GM12878 (cell line): ENCODE results near the gene VARS2. TPM values are rescaled to one million over a fixed set of nuclear protein-coding genes. Genes with fewer than 3 reads are reported as not detected.

ENCODE experiments used
- ATAC-seq: fragments of 200-7000 bp; cut with Tn5 transposase; 3 replicates; pipeline ENCODE4 v1.9.1; 2020; ENCODE audit warnings: mild to moderate bottlenecking, moderate library complexity
- BruUV-seq: library from RNA; stranded (reverse); fragments of 400-500 nt; replicated peaks from 2 replicates; lab custom pipeline; 2021; lab: Mats Ljungman, UMichigan
- CTCF ChIA-PET: fragments of 300-600 bp; sonication (Branson Sonifier 250); formaldehyde crosslinking; extraction: SDS; loops from one replicate; lab custom pipeline; 2021; ENCODE audit warnings: inconsistent platforms; lab: Yijun Ruan, JAX
- POLR2A ChIA-PET: fragments of 350-600 bp; formaldehyde crosslinking; extraction: SDS; loops from one replicate; lab custom pipeline; 2021; ENCODE audit warnings: inconsistent platforms; lab: Charles Lee
- RAD21 ChIA-PET: fragments of 300-600 bp; sonication (Branson Sonifier 250); formaldehyde crosslinking; loops from one replicate; lab custom pipeline; 2023; ENCODE audit warnings: antibody characterized with exemption; ENCODE audit not compliant: unreplicated experiment; lab: Charles Lee
- SMC1A ChIA-PET: fragments of 300-600 bp; sonication (Branson Sonifier 250); formaldehyde crosslinking; loops from one replicate; lab custom pipeline; 2023; ENCODE audit not compliant: unreplicated experiment, uncharacterized antibody; lab: Charles Lee
- DNase-seq: peaks from one replicate; pipeline ENCODE4 v3.0.0-alpha.2; 2011; ENCODE audit warnings: low read depth, low spot score
- FAIRE-seq: peaks from 3 replicates; lab custom pipeline; 2011; peaks lifted over from hg19 to GRCh38; lab: Jason Lieb, UNC
- H2AFZ ChIP-seq: 2 replicates; pipeline ENCODE4 v1.6.0; 2011; ENCODE audit warnings: low read depth, low read length, control low read depth; ENCODE audit not compliant: control insufficient read depth
- H3K27ac ChIP-seq: 2 replicates; pipeline ENCODE4 v1.5.1; 2011; ENCODE audit warnings: control low read depth; ENCODE audit not compliant: control insufficient read depth, insufficient read depth
- H3K27me3 ChIP-seq, 2 experiments: replicated peaks in 1 of 2; 2 replicates each; pipeline versions ENCODE4 v1.6.0 to v1.6.1; 2011; ENCODE audit warnings: low read length in 1 of 2; ENCODE audit not compliant: control insufficient read depth in 2 of 2, insufficient read depth in 2 of 2
- H3K36me3 ChIP-seq, 2 experiments: 2 replicates each; pipeline ENCODE4 v1.5.1; 2011; ENCODE audit warnings: low read length in 1 of 2; ENCODE audit not compliant: control insufficient read depth in 2 of 2, insufficient read depth in 2 of 2
- H3K4me1 ChIP-seq: 2 replicates; pipeline ENCODE4 v1.6.1; 2011; ENCODE audit warnings: mild to moderate bottlenecking, low read length, moderate library complexity, mixed read lengths; ENCODE audit not compliant: control insufficient read depth, insufficient read depth
- H3K4me2 ChIP-seq: 2 replicates; pipeline ENCODE4 v1.6.0; 2011; ENCODE audit warnings: control low read depth; ENCODE audit not compliant: control insufficient read depth, insufficient read depth
- H3K4me3 ChIP-seq: fragments of 200-600 bp; sonication (generic); 2 replicates; pipeline ENCODE4 v1.5.1; 2016
- H3K79me2 ChIP-seq: 2 replicates; pipeline ENCODE4 v1.6.0; 2011; ENCODE audit warnings: low read length; ENCODE audit not compliant: control insufficient read depth, insufficient read depth
- H3K9ac ChIP-seq: 2 replicates; pipeline ENCODE4 v1.8.0; 2011; ENCODE audit warnings: low read length, control low read depth, mixed read lengths; ENCODE audit not compliant: control insufficient read depth, insufficient read depth
- H3K9me3 ChIP-seq: replicated peaks from 3 replicates; pipeline ENCODE4 v1.5.1; 2011; ENCODE audit warnings: mild to moderate bottlenecking, low read length; ENCODE audit not compliant: control insufficient read depth, insufficient read depth
- H4K20me1 ChIP-seq: 2 replicates; pipeline ENCODE4 v1.6.0; 2011; ENCODE audit not compliant: control insufficient read depth, insufficient read depth
- BCLAF1 ChIP-seq: fragments of 450-650 bp; IDR thresholded peaks from 2 replicates; pipeline ENCODE4 v1.6.1; 2017; ENCODE audit warnings: antibody characterized with exemption, mild to moderate bottlenecking, moderate library complexity
- EGR1 ChIP-seq, 2 experiments: IDR thresholded peaks; 1 replicate in 1 of 2; 2 replicates in 1 of 2; pipeline ENCODE4 v1.6.1; 2011 to 2012; ENCODE audit warnings: low read depth in 2 of 2, low read length in 2 of 2, borderline replicate concordance in 1 of 2, mild to moderate bottlenecking in 1 of 2, moderate library complexity in 1 of 2
- IKZF2 ChIP-seq, 2 experiments: fragments of 450-650 bp; IDR thresholded peaks; 2 replicates each; pipeline ENCODE4 v1.6.1; 2017; ENCODE audit warnings: mild to moderate bottlenecking in 2 of 2, moderate library complexity in 2 of 2
- MEF2A ChIP-seq: IDR thresholded peaks from 2 replicates; pipeline ENCODE4 v1.6.1; 2011; ENCODE audit warnings: low read depth, mild to moderate bottlenecking, low read length, moderate library complexity; ENCODE audit not compliant: insufficient read depth
- MTA2 ChIP-seq: fragments of 450-650 bp; IDR thresholded peaks from 2 replicates; pipeline ENCODE4 v1.6.1; 2016; ENCODE audit warnings: low read depth, mild to moderate bottlenecking, moderate library complexity
- NBN ChIP-seq: fragments of 450-650 bp; IDR thresholded peaks from 2 replicates; pipeline ENCODE4 v1.6.1; 2016
- NR2F1 ChIP-seq: fragments of 450-650 bp; conservative IDR thresholded peaks from 2 replicates; pipeline ENCODE4 v1.6.1; 2017; ENCODE audit warnings: mild to moderate bottlenecking
- PBX3 ChIP-seq: IDR thresholded peaks from 2 replicates; pipeline ENCODE4 v1.6.1; 2011; ENCODE audit warnings: mild to moderate bottlenecking, low read depth, low read length, moderate library complexity; ENCODE audit not compliant: insufficient replicate concordance
- RBBP5 ChIP-seq: fragments of 200-600 bp; sonication (generic); conservative IDR thresholded peaks from 2 replicates; pipeline ENCODE4 v1.6.1; 2016
- RELB ChIP-seq: fragments of 450-650 bp; IDR thresholded peaks from 2 replicates; pipeline ENCODE4 v1.6.1; 2017; ENCODE audit warnings: low read depth, mild to moderate bottlenecking, moderate library complexity
- WGBS: methylation state at CpG from one replicate; pipeline ENCODE4 v1.1.6; 2016; ENCODE audit warnings: low lambda C conversion rate; ENCODE audit not compliant: insufficient replicate concordance, insufficient coverage; ENCODE audit errors: missing lambda C conversion rate; 5-methylcytosine and 5-hydroxymethylcytosine counted together
- in situ Hi-C: fragments of 300-500 bp; cut with MboI; formaldehyde crosslinking; loops from 9 replicates; pipeline ENCODE4 v1.14.3; 2018; ENCODE audit warnings: mixed read lengths
- intact Hi-C: fragments of 100-400 bp; cut with micrococcal nuclease; formaldehyde crosslinking; loops from one replicate; pipeline ENCODE4 v1.14.2; 2022; ENCODE audit not compliant: unreplicated experiment
- polyA plus RNA-seq, 11 experiments: library from polyadenylated mRNA; depleted of rRNA in 4 of 11; unstranded in 6 of 11; stranded (reverse) in 5 of 11; fragments of >200 nt; fragmentation: Nextera tagmentation in 4 of 11; fragmentation: Illumina TruSeq in 1 of 11; extraction: Ambion mirVana in 4 of 11; extraction: Trizol in 1 of 11; gene quantifications; 1 replicate in 1 of 11; 2 replicates in 10 of 11; pipeline versions ENCODE4 v1.2.1 to v1.2.3, GENCODE V29; 2011 to 2016; ENCODE audit warnings: inconsistent platforms in 2 of 11, missing spikeins in 2 of 11, low read depth in 1 of 11
- total RNA-seq, 4 experiments: library from RNA; depleted of rRNA in 3 of 4; stranded (reverse); fragments of >200 nt in 3 of 4; fragmentation: Illumina TruSeq in 1 of 4; extraction: Trizol in 1 of 4; gene quantifications; 2 replicates each; pipeline versions ENCODE4 v1.2.1 to v1.2.3, GENCODE V29; 2013 to 2021

VARS2 gene
- total and polyA plus RNA-seq, 10 of the 15 experiments (the other 5 are each of a cell fraction or from before 2014, with no cell fraction given): 3.8 to 70.7 (median 49.1) TPM

DNA sequence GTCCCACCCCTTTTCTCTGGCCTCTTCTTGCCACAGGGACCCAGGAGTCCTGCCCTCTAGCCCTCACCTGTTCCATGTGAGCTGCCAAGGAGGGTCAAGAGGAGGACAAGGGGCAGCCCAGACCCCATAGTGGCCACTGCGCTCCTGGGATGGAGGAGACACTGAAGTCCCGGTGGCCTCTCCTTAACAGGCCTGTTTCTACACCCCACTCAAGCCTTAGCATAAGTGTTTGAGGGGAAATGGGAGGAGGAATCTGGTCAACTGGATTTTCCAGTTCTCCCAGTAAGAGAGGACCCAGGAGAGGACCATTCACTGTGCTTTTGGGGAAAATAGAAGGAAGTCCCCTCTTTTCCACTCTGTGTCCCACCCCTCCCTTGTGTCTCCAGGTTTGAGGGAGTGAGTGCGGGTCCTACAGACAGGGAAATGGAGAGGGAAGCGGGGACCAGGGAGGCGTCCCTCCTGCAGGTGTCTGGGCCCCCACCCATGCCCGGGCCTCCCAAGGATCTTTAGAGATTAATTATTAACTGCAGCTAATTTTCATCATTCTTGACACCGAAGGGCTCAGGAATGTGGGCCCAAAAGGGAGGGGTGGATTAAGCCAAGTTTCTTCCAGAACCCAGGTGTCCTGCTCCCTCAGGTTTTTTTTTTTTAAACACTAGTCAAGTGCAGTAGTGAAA, 18.1 kb downstream of the VARS2 start, which contains the start of gene SFTA2:
Gene SFTA2, minus strand, starts transcription at position 202 of the 677 bp plus-strand sequence. Its CDS starts 74 bp downstream, at position 128.
- Histone ChIP-seq H2AFZ (no peak within 1 kb of the TSS), H3K9me3 (no peaks in the 10 kb centered on the region), H3K4me1 (no peaks in the 10 kb centered on the region), H4K20me1 (no peaks in the 10 kb centered on the region), H3K27me3 (peaks cover 0 to 2% of the 10 kb centered on the region in 2 experiments; a peak in 1 of 4 replicates), H3K9ac (no peak within 1 kb of the TSS), H3K4me2 (no peak within 1 kb of the TSS), H3K79me2 (no peaks in the 10 kb centered on the region), H3K27ac (no peak within 1 kb of the TSS), H3K36me3 (no peaks in the 10 kb centered on the region; a peak in 1 of 4 replicates), H3K4me3 (no peak within 1 kb of the TSS)
- no TSS peak for BruUV-seq
- TF ChIP-seq MTA2: no peak
- TF ChIP-seq PBX3: no peak
- TF ChIP-seq RBBP5: no peak
- no peak for TF ChIP-seq IKZF2 (IDR thresholded peaks at IDR 0.05)
- TF ChIP-seq NBN: no peak
- TF ChIP-seq BCLAF1: no peak
- no peak for TF ChIP-seq RELB
- TF ChIP-seq MEF2A: no peak
- TF ChIP-seq EGR1 (IDR thresholded peaks at IDR 0.05; ENCODE audit: borderline replicate concordance in 1 of 2, low read depth in 2 of 2, low read length in 2 of 2): no peak
- TF ChIP-seq NR2F1: no peak
- CTCF ChIA-PET: no interaction called here
- ATAC-seq: no peak
- FAIRE-seq: no peak
- RAD21 ChIA-PET: no interaction called here
- DNase-seq: no peak
- POLR2A ChIA-PET: no interaction called here
- in situ Hi-C loops: no loop called here
- intact Hi-C loops: no loop called here
- WGBS: 44% methylated on average over 7 of the region's 7 CpGs
- SMC1A ChIA-PET: no interaction called here
